Measurements from ENCODE around the gene CYCS.

- TF ChIP-seq EZH2phosphoT487 (IDR thresholded peaks at IDR 0.05; ENCODE audit: low read depth, severe bottlenecking, unreplicated experiment) (no peak), CTCF (IDR thresholded peaks at IDR 0.05; ENCODE audit: poor library complexity) (no peak), EZH2 (IDR thresholded peaks at IDR 0.05; ENCODE audit: borderline replicate concordance) (no peak)
Measured at GRCh38 chr7:25158966-25159365, 33.9 kb upstream of the CYCS start.

Data from hepatocyte (in vitro differentiated cells).